GM12875 (cell line): ENCODE measurements around the gene WDR1.

Experiments used
- H3K4me3 ChIP-seq: one replicate; pipeline ENCODE4 v1.5.1; 2011; ENCODE audit warnings: low read depth, low read length, control low read depth
- TF ChIP-seq, protein P1 (sequence below): IDR thresholded peaks from 2 replicates; pipeline ENCODE4 v1.5.1; 2011; ENCODE audit warnings: low read depth, mild to moderate bottlenecking, control low read depth, inconsistent platforms, low read length, moderate library complexity, borderline replicate concordance; ENCODE audit not compliant: insufficient read depth

Gene WDR1

DNA sequence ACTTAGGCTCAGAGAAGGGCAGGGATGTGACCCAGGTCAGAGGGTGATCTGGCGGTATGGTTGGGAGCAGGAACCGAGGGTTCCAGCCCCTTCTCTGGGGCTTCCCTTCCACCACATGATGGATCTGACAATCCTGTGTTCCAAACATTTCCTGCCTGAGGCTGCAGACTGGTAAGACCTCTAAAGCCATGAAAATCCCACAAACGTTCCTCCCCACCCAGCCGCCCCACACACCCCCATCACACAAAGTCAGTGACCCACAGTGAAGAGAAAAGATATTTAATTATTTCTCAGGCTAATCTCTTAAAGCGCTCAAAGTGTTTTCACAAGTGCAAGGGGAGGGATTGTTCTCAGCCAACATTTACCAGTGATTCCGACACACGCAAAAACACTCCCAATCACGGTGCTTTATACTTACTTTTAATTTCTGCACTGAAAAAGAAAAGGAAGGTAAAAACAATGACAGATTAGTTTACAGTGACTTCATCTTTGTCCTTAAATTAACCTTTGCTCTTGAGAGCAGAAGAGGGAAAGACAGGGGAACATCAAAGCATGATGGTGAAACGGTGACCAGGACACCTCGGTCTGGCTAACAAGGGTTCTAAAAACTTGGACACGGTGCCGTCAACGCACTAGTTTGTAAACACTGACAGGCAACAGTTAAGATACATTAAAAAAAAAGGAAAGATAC lies 42.4 kb downstream of the WDR1 start:
- TF ChIP-seq, protein P1, sequence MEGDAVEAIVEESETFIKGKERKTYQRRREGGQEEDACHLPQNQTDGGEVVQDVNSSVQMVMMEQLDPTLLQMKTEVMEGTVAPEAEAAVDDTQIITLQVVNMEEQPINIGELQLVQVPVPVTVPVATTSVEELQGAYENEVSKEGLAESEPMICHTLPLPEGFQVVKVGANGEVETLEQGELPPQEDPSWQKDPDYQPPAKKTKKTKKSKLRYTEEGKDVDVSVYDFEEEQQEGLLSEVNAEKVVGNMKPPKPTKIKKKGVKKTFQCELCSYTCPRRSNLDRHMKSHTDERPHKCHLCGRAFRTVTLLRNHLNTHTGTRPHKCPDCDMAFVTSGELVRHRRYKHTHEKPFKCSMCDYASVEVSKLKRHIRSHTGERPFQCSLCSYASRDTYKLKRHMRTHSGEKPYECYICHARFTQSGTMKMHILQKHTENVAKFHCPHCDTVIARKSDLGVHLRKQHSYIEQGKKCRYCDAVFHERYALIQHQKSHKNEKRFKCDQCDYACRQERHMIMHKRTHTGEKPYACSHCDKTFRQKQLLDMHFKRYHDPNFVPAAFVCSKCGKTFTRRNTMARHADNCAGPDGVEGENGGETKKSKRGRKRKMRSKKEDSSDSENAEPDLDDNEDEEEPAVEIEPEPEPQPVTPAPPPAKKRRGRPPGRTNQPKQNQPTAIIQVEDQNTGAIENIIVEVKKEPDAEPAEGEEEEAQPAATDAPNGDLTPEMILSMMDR, result no peak
- no peak overlapping the region for H3K4me3 ChIP-seq

DNA sequence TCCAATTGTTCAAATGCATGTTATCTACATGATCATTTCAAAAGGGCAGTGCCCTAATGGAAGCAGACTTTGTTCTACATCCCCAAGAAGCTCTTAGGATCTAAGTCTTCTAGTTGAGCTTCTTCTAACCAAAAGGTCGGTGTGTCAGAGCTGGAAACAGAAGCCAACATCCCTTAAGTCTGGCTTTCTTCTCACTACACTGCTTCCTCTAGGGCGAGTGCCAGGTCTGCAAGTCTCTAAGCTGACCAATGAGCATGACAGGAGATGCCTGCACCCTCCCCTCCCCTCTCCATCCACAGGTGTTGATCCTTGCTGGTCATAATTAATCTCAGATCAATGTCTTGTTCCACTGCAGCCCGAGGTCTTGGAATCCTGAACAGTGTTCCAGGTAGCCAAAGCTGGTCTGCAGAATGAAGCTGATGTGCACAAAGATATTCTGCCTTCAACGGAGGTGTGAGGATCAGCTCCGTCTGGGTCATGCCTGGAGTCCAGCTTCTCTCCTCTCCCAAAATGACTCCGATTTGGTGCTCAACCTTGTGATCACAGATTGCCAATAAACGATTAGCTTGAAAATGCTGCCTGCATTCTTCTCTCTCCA lies 44.1 kb downstream of the WDR1 start:
- no peak overlapping the region for H3K4me3 ChIP-seq
- TF ChIP-seq, protein P1, result no peak

DNA sequence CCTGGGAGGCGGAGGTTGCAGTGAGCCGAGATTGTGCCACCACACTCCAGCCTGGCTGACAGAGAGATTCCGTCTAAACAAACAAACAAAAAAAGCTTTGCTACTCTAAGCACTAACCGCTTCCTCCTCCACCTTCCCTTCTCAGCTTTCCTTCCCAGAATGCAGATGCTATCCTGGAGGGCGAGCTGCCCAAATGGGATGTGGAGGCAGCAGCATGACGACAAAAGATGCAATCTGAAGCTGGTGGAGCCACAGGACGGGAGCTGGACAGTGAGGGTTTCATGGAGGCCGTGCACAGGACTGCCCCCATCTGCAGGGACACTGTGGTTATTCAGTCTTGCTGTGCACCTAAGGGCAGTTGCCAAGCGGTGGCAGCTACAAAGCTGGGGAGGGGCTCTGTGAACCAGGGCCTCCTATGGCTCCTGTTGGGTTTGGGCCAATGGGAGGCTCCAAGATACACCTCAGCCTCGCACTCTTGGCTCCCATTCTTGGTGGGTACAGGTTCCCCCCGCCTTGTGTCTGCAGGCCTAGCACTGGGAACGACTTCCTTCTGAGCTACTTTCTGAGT lies 47.4 kb downstream of the WDR1 start:
- TF ChIP-seq, protein P1, result no peak
- no peak overlapping the region for H3K4me3 ChIP-seq

DNA sequence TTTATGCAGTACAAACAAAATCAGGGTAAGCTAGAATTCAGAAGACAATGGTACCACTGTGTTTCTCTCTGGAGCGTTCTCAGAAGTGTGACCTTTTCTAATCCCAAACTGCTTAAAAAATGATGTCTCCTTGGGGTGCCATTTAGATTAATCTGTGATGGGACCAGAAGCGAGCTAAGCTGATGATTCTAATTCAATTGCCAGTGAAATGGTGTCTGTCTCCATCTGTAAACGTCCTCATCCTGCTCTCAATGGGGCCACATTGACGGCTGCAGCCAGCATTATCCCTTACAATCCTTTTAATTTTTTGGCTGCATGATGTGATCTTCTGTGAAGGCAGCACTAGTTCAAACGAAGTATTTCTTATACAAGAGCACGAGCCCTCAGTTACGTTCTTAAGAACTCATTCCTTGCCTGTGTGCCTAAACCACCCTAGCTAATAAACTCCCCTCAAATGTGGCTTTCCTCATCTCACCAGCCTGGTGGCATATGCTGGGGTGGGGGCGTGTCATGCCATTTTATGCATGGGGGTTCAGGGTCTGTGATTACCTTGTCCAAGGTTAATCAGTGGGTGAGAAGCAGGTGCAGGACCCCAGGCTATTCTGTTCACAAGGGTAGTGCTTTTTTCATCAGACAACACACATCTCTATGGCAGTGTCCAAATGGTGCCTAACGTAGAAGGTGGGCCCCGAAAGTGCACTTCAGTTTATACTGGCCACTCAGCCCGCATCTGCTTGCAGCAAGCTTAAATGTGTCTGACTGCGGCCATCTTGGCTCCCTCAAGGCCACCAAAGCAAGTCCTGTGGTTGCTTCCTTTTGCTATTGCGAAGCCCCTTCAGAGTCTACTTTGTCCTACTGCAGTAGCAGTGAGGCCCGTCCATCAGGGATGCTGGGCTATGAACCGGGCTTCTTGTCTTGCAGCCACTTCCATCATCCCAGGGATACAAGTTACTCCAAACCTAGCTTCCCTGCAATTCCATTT lies 49.6 kb downstream of the WDR1 start:
- TF ChIP-seq, protein P1, result no peak
- H3K4me3 ChIP-seq, result no peak overlapping the region

DNA sequence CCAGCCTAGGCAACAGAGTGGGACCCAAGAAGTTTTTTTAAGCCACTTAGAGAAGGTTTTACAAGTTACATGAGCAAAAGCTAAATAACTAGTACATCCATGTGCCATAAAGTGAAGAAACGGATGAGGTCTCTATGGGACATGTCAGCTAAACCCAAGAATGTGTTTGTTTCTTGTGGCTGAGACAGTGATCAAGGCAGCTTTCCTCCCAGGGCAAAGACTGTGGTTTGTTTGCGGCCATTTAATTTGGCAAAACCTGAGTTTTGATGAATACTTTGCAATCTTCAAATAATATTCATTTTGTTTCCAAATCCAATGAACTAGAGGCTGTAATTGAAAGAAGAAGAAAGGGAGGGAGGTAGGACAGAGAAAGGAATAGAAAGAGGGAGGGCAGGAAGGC lies 50.4 kb downstream of the WDR1 start:
- no peak overlapping the region for H3K4me3 ChIP-seq
- TF ChIP-seq, protein P1, result no peak

DNA sequence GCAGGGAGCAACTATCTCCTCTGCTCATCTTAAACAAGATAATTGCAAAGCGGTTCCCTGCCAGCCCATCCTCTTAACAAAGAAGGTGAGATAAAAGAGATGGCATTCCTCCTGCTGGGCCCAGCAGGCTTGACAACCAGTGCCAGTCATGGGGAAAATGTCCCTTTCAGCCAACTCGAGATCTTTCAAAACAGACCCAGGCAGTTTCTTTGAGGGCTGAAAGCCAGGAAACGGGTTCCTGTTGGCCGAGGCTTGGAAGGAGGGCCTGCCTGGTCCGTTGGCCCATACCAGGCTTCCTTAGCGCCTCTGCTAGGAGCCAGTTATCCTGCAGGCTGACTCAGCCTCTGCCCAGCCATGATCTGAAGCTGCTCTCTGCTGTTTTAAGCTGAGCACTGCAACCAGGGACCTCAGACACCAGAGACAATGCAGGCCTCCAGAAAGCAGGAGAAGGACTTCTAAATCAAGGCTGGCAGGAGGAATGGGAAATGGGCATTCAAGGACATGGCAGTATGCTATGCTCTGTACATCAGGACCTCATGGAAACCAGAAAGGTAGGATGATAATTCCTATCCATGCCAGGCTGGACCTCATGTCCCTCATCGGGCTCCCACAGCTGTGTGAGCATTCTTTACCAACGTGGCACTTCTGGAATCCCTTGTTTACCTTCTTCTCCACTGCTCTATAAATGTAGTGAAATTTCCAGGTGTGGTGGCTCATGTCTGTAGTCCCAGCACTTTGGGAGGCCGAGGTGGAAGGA lies 52.9 kb downstream of the WDR1 start:
- no peak overlapping the region for H3K4me3 ChIP-seq
- TF ChIP-seq, protein P1, result no peak
